HL-60 (cell line): Measurements from ENCODE around the gene SSBP4.

Source experiments
- GABPA ChIP-seq: IDR thresholded peaks from 2 replicates; pipeline ENCODE4 v1.6.1; 2012; ENCODE audit warnings: low read depth
- POLR2AphosphoS5 ChIP-seq: IDR thresholded peaks from 2 replicates; pipeline ENCODE4 v1.6.1; 2012; ENCODE audit warnings: low read depth
- REST ChIP-seq: IDR thresholded peaks from 2 replicates; pipeline ENCODE4 v1.6.1; 2012; ENCODE audit warnings: low read depth; ENCODE audit not compliant: insufficient replicate concordance
- TF ChIP-seq, protein P1 (sequence below): IDR thresholded peaks from one replicate; pipeline ENCODE4 v1.5.1; 2011; ENCODE audit warnings: low read length, control low read depth, inconsistent platforms; ENCODE audit not compliant: insufficient read depth

DNA sequence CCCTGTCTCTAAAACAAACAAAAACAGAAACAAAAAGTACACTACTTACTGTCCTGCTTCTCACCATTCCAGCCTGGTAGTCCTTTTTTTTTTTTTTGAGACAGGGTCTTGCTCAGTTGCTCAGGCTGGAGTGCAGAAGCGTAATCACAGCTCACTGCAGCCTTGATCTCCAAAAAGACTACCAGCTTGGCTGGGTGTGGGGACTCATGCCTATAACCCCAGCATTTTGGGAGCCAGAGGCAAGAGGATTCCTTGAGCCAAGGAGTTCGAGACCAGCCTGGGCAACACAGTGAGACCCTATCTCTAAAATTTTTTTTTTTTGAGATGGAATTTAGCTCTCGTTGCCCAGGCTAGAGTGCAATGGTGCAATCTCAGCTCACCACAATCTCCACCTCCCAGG lies 38.4 kb upstream of the SSBP4 start:
- TF ChIP-seq POLR2AphosphoS5: no peak
- TF ChIP-seq, protein P1, sequence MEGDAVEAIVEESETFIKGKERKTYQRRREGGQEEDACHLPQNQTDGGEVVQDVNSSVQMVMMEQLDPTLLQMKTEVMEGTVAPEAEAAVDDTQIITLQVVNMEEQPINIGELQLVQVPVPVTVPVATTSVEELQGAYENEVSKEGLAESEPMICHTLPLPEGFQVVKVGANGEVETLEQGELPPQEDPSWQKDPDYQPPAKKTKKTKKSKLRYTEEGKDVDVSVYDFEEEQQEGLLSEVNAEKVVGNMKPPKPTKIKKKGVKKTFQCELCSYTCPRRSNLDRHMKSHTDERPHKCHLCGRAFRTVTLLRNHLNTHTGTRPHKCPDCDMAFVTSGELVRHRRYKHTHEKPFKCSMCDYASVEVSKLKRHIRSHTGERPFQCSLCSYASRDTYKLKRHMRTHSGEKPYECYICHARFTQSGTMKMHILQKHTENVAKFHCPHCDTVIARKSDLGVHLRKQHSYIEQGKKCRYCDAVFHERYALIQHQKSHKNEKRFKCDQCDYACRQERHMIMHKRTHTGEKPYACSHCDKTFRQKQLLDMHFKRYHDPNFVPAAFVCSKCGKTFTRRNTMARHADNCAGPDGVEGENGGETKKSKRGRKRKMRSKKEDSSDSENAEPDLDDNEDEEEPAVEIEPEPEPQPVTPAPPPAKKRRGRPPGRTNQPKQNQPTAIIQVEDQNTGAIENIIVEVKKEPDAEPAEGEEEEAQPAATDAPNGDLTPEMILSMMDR: no peak
- no peak for TF ChIP-seq GABPA
- TF ChIP-seq REST: no peak
